ENCODE data around the gene SH3D19.

DNA sequence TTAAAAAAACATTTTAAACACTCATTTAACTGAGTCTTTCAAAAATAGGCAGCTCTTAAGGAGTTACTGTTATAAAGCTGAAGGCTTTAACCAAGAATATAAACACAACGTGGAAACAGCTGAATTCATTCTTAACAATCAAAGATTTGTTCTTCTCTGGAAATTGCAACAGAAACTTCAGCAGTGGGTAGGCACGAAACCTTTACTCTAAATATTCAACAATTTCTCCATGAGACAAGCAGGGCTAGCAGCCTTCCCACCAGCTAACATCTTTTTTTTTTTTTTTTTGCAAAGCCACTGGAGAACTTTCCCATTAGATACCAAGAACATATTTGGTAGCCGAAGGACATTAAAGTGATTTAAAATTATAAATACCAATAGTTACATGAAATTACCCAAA lies 126.7 kb downstream of the SH3D19 start:
- TF ChIP-seq, protein P1, sequence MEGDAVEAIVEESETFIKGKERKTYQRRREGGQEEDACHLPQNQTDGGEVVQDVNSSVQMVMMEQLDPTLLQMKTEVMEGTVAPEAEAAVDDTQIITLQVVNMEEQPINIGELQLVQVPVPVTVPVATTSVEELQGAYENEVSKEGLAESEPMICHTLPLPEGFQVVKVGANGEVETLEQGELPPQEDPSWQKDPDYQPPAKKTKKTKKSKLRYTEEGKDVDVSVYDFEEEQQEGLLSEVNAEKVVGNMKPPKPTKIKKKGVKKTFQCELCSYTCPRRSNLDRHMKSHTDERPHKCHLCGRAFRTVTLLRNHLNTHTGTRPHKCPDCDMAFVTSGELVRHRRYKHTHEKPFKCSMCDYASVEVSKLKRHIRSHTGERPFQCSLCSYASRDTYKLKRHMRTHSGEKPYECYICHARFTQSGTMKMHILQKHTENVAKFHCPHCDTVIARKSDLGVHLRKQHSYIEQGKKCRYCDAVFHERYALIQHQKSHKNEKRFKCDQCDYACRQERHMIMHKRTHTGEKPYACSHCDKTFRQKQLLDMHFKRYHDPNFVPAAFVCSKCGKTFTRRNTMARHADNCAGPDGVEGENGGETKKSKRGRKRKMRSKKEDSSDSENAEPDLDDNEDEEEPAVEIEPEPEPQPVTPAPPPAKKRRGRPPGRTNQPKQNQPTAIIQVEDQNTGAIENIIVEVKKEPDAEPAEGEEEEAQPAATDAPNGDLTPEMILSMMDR (IDR thresholded peaks at IDR 0.05), result no peak
- no peak for TF ChIP-seq POLR2A (IDR thresholded peaks at IDR 0.05)
- no peak for TF ChIP-seq EP300 (IDR thresholded peaks at IDR 0.05)

All from ovary (tissue), 3 donors.